ENCODE data around the gene PPDPF.
"Not testable (repeated sequence)": the region's sequence is repeated elsewhere in the genome, so short reads cannot be mapped to it uniquely, and the experiment has no call there.

Gene PPDPF

DNA sequence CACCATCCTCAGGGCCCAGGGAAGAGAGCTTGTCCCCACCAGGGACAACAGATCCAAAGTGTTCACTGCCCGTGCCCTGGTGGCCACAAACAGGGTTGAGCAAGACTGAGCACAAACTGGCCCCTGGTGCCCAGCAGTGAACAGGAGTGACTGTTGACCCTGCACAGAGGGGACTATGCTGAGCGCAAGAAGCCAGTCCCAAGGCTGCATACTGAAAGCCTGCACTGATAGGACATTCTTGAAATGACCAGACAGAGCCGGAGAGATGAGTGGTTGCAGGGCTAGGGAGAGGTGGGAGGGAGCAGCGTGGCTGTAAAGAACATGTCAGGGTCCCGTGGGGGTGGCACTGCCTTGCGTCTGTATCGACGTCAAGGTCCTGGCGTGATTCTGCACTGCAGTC lies 30.5 kb downstream of the PPDPF start:
- no peak for DNase-seq (ENCODE audit: low spot score)

DNA sequence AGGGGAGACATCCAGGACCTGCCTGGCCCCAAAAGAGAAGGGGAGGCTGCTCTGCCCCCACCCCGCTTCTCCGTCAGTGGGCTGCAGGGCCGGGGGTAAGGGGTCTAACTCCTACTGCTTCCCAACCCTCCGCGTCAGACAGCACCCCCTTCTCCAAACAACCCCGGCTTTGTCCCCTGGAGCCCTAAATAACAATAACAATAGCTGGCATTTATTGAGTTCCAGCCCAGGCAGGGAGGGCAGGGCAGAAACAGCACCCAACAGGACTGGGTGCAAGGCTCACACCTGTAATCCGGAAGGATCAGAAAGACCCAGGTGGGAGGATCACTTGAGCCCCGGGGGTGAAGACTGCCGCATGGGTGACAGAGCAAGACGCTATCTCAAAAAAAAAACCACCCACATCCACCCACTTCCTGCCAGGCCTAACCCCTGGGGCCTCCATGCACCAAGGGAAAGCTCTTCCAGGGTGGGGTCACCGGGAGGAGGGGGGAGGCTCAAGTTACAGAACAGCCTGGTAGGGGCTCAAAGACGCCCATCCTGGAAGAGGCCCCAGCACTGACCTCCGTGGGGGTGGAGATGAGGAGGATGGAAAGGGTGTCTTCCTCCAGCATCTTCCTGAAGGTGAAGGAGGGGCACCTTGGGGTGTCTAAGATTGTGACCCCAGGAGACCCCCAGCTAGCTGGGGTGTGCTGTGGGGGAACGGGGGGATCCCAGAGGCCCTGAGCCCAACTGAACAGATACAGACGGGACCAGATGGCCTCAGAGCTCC lies 32.1 kb downstream of the PPDPF start:
- no peak for DNase-seq (ENCODE audit: low spot score)

DNA sequence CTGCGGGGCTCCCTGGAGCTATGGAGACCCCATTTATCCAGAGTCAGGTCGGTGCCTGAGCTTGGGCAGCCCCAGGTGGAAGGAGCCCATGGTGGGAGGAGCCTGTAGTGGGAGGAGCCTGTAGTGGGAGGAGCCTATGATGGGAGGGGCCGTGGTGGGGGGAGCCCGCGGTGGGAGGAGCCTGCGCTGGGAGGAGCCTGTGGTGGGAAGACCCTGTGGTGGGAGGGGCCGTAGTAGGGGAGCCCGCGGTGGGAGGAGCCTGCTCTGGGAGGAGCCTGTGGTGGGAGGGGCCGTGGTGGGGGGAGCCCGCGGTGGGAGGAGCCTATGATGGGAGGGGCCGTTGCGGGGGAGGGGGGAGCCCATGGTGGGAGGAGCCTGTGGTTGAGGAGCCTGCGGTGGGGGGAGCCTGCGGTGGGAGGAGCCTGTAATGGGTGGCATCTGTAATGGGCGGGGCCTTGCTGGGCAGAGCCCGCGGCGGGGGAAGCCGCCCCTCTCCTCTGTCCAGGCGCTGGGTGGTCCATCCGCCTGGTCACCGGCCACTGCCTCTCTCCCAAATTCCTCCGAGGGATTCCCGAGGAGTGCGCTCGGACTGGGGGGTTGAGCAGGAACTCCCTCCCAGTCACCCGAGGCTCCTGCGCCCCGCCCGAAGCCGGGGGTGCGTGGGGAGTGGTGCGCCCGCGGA lies 32.8 kb downstream of the PPDPF start:
- DNase-seq (ENCODE audit: low spot score), result peak; percentile 37

DNA sequence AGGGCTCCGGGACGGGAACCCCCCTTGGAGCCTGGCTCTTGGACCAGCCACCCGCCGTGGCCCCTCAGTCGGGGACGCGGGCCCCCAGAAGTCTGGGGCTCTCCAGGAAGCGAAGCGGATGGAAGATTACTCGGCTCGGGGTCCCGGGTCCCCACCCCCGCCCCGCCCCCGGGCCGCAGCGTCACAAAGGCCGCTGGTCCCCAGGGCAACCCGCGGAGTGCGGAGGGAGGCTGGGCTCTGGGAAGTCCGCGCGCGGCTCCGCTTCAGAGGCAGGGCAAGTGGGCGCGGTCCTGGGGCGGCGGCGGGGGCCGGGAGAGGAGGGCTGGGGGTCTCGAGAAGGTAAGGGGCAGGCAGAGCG lies 33.3 kb downstream of the PPDPF start, which contains the start of gene FNDC11:
Gene FNDC11, plus strand, starts transcription at position 227 of the 358 bp plus-strand sequence. CDS start 1,505 bp downstream, outside the sequence.
- no peak for DNase-seq (ENCODE audit: low spot score)

DNA sequence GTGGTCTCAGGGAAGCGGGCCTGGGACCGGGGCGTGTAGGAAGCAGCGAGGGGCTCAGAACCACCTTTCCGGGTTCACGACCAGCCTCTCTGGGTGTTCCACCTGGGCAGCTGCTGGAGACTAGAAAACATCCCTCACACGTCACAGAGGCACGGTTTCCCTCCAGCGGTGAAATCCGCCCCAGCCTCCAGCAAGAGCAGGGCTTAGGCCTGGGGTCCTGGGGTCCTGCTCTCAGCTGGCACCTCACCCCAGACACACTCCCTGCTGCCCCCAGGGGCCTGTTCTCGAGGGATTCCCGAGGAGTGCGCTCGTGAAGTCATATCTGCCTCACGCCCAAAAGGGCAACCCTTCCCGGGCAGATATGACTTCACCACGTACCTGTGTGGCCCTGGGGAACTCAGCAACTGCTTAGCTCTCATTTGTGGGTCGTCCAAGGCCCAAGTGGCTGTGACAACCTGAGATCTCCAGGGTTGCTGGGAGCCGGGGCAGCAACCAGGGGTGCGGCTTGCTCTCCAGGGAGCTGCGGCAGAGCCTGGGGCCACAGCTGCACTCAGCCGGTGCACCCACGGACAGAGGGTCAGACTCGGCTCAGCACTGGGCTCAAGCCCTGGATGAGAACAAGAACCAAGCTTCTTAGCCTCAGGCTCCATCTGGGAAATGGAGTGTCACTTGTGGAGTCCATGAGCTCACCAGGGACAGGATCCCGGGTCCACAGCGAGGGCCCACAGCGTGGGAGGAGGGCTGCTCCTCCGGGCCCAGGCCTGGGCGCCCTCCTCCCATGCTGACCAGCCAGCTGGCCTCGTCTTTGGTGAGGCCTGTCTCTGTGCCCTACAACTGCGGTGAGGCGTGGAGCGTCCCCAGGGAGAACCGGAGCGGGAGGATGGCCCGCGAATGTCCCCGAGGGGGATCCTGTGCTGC lies 34.1 kb downstream of the PPDPF start:
- DNase-seq (ENCODE audit: low spot score), result no peak

DNA sequence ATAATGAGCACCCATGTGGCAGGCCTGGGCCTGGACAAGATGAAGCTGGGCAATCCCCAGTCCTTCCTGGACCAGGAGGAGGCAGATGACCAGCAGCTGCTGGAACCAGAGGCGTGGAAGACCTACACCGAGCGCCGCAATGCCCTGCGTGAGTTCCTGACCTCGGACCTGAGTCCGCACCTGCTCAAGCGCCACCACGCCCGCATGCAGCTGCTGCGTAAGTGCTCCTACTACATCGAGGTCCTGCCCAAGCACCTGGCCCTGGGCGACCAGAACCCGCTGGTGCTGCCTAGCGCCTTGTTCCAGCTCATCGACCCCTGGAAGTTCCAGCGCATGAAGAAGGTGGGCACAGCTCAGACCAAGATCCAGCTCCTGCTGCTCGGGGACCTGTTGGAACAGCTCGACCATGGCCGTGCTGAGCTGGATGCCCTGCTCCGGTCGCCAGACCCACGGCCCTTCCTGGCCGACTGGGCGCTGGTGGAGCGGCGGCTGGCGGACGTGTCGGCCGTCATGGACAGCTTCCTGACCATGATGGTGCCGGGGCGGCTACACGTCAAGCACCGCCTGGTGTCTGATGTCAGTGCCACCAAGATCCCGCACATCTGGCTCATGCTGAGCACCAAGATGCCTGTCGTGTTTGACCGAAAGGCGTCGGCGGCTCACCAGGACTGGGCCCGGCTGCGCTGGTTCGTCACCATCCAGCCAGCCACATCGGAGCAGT lies 35.3 kb downstream of the PPDPF start:
- DNase-seq (ENCODE audit: low spot score), result no peak

DNA sequence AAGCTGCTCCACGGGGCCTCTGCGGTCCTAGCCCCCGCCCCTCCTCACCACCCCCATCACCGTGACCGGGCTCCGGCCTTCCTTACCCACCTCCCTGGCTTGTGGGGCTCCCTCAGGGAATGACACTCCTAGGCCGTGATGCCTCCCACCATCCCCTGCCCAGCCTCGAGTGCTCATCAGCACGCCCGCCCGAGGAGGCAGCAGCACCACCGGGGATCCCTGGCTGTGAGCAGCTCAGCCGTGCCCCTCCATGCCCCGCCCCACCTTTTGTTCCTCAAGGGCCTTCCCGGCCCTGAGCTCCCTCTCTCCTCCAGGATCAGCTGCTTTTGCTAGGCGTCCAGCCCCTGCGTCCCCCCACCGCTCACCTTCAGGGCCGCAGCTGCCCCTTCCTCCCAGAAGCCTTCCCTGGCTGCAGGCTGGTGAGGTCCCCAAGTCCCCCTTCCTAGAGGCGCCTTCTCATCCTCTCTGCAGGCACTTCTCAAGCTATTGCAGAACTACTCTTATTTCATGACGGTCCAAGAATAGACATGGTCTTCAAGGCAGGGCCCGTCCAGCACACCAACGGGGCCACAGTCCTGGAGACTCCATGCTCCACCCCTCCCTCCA lies 36.4 kb downstream of the PPDPF start:
- DNase-seq (ENCODE audit: low spot score), result no peak

DNA sequence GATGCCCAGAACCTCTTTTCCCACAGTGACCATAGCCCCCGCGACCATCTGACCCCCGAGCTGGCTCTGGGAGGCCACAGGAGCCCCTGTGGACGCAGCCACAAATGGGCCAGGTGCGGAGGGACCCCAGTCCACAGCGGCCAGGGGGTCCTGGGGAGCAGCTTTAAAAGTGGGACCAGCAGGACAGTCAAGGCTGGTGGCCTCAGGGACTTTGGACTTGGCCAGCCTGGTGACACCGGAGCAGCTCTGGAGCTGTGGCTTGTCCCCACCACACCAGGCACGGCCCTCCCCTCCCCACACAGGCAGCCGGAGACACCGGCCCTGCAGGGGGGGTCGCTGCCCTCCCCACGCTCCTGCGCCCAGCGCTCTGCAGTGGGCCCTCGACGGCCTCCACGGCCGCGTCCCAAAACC lies 36.9 kb downstream of the PPDPF start:
- DNase-seq (ENCODE audit: low spot score), result no peak

DNA sequence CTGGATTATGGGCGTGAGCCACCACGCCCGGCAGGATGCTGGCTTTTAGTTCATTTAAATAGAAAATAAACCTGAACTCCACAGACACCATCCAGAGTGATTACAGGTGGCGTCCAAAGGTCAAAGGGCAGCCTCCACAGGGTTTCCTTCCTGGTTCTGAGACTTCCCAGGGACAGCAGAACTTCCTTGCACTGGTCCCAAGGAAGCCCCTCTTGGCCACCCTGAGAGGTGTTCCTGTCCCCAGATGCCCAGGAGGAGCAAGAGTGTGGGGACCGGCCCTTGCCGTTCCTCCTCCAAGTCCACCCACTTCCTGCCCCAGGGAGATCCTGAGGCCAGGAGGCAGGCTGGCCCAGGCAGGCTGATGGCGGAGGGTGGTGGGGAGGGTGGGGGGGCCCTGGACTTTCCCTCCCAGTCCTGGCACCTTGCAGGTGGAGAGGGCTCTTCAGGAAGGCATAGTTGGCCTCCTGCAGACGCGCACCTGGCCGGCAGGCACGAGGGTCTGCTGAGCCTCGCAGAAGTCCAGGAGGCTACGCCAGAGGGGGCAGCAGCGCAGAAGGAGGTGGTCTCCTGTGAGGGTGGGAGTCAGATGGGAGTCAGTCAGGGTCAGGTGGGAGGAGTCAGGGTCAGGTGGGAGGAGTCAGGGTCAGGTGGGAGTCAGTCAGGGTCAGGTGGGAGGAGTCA lies 38.4 kb downstream of the PPDPF start:
- no peak for DNase-seq (ENCODE audit: low spot score)

DNA sequence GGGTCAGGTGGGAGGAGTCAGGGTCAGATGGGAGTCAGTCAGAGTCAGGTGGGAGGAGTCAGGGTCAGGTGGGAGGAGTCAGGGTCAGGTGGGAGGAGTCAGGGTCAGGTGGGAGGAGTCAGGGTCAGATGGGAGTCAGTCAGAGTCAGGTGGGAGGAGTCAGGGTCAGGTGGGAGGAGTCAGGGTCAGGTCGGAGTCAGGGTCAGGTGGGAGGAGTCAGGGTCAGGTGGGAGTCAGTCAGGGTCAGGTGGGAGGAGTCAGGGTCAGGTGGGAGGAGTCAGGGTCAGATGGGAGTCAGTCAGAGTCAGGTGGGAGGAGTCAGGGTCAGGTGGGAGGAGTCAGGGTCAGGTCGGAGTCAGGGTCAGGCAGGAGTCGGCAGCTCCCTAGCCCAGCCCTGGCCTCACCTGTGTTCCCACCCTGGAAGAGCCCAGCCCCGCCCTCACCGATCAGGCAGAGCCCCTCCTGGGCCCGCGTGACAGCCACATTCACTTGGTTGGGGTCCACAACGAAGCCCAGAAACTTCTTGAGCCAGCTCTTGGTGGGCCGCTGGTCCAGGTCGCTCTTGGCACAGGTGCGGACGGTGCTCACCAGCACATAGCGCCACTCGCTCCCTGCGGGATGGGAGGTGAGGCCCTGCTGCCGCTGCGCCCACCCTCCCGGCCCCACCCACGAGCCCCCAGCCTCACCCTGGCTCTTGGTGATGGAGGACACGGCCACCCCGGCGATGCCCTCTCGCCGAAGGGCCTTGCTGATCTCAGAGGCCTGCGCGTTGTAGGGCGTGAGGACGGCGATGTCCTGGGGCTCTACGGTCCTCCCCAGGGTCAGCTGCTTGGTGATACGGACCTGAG lies 39.1 kb downstream of the PPDPF start:
- not testable (repeated sequence) for DNase-seq (ENCODE audit: low spot score)

DNA sequence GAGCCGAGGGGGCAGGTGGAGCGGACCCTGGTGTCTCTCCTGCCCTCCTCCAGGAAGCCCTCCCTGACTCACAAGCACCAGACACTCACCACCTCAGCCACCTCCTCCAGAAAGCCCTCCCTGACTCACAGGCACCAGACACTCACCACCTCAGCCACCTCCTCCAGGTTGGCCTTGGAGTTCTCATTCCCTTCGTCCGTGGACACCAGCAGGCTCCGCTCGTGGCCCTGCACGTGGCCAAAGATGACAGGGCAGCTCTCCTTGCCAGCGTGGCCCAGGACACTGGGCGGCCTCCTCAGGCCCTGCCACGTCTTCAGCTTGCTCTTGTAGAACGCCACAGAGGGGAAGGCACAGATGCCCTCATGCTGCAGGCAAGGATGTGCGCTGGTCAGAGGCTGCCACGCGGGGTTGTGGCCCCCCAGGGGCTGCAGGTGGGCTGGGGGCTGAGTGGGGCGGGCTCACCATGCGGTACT lies 39.8 kb downstream of the PPDPF start:
- DNase-seq (ENCODE audit: low spot score), result no peak

DNA sequence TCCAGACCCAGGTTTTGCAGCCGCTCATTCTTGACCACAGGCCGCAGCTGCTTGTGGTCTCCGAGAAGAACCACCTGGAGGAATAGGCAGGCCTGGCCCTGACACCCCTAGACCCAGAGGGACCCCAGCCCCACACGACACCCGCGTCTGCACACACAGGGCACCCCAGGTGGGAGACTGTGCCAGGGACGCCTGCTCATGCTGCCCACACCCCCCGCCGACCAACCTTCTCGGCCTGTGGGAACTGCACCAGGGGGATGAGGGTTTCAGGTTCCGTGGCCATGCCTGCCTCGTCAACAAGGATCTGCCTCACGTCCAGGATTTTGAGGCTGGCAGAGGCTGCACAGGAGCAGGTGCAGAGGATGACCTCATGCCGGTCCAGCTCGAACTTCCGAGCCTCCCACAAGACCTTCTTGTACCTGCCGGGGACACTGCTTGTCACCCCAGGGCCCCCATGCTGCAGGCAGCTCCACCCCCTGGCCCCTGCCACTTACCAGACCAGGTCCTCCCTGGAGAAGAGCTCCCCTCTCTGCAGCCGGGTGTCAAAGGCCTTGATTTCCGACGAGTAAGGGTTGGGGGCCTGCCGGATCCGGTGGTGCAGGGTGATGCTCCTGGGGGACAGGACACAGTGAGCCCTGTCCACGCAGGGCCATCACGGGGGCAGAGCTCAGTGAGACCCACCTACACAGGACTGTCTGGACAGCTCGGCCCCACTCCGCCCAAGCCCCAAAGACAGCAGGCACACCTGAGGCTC lies 40.5 kb downstream of the PPDPF start:
- DNase-seq (ENCODE audit: low spot score), result no peak

DNA sequence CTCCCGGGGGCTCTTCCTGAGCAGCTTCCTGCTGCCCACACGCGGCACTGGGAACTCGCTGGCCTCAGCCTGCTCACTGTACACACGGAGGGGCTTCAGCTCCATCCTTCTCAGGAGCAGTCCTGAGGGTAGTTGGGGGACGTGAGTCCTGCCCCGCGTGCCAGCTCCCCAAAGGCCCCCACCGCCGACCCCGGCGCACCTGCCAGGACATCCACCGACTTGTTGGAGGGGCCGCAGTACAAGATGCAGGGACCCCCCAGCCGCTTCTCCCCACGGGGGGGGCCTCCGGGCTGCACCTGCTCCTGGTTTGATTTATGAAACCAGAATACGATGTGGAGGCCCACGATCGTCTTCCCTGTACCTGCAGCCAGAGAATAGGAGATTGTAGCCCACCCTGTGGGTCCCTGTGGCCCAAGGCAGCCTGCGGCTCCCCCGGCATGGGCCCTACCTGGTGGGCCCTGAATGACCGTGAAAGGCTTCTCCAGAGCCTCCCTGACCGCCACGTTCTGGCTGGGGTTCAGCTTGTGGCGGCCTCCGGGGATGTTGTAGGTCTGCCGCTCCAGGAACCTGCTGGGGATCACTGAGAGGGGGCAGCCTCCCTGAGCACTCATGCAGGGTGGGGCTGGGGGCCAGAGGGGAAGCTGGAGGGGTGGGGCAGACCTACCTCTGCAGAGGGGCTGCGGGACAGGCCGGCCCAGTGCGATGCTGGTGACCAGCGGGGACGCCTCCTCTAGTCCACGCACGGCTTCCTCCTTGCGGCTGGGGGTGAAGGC lies 41.2 kb downstream of the PPDPF start:
- no peak for DNase-seq (ENCODE audit: low spot score)

DNA sequence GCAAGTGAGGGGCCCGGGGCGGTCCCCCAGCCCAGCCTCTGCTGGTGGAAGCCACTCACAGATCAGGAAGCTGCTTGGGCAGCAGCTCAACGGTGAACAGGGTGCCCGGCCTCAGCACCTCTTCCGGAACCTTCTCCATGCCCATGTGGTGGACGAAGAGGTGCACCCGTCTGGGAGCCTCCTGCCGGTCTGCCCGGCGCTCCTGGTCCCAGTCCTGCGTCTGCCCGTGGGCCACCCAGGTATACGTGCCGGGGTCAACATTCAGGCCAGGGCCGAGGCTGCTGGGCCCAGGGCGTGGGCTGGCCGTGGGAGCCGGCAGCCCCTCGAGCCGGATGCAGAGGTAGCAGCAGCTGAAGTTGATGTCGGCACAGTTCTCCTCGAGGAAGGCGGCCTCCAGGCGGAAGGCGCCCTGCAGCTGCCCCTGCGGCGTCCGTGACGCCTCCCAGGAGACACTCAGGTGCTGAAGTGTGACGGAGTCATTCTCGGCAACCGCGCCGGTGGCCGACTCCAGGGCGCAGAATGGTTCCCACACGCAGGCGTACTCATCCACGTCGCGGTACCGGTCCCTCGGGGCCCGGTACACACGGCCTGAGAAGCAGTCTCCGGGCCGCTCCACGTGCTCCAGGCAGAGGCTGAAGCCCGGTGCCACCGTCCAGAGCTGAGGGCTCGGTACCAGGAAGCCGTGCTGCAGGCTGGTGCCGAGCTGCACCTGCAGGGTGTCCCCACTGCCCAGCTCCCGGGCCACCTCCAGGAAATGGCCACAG lies 42.1 kb downstream of the PPDPF start:
- DNase-seq (ENCODE audit: low spot score), result no peak

DNA sequence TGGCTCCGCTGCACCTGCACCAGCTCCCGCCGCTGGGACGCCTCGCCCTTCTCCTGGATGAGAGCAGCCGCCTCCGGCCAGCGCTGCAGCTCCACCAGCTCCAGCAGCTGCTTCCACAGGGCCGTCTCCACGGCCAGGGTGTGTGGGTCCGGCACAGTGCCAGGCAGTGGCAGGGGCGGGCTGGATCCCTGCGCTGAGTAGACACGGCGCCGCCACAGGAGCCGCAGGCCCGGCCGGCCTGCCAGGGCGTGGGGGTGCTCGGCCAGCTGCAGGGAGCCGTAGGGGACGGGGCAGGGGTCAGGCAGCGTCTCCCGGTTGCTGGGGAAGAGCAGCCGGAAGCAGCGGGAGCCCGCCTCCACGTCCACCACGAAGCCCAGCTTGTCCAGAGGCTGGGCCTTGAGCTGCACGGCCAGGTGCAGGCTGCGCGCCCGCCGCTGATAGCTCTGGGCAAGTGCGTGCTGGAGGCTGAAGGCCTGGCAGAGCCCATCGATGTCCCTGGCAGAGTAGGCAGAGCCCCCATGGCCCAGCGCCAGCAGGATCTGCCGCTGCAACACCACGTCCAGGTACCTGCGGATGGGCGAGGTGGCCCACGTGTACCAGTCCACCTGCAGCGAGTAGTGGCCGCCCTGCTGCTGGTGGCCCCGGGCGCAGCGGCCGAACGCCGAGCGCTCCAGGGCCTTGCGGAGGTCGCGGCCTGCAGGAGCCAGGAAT lies 42.8 kb downstream of the PPDPF start:
- DNase-seq (ENCODE audit: low spot score), result no peak

DNA sequence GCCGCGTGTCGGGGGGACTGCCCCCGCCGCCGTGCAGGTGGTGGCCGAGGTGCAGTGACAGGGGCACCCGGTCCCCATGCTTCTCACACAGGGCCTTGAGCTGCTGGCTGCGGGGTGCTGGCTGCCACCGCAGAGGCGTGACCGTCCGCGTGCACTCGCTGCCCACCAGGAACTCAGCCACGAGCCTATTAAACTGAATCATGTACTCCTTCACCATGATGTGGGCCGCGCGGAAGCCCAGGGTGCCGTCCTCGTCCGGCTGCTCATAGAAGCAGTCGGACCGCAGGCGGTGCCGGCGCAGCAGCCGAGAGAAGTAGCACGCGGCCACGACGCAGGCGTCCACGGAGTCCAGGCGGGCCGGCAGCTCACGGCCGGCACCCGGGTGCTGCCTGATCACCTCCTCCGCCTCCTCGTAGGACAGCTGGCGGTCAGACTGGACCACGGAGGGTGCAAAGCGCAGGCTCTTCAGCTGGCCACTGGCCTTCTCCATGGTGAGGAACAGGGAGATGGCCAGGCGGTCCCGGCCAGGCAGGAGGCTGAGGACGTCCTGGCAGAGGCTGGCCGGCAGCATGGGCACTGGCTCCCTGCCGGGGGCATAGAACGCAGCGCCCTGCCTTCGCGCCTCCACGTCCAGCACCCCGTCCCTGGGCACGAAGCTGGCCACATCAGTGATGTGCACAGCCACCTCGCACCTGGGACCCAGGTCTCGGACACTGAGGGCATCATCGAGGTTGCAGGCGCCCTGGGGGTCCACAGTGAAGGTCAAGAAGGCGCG lies 43.7 kb downstream of the PPDPF start:
- no peak for DNase-seq (ENCODE audit: low spot score)

All from RKO (cell line).